Heart right ventricle (tissue), 16 donors: ENCODE results near the gene TBL2. TPM values are rescaled to one million over a fixed set of nuclear protein-coding genes. Genes with fewer than 3 reads are reported as not detected.
"Not testable (repeated sequence)": the region's sequence is repeated elsewhere in the genome, so short reads cannot be mapped to it uniquely, and the experiment has no call there.

Source experiments
- ATAC-seq, 8 donors: fragments of 200-7000 bp; cut with Tn5 transposase; one replicate each; pipeline ENCODE4 v1.9.1; 2020; ENCODE audit warnings: mild to moderate bottlenecking in 8 of 8, moderate library complexity in 8 of 8, moderate number of reproducible peaks in 1 of 8
- DNase-seq, 2 donors: peaks; one replicate each; pipeline ENCODE4 v3.0.0-alpha.2; 2020
- H3K27ac ChIP-seq, 10 donors: fragments of 200-600 bp; sonication (generic) in 2 of 10; one replicate each; pipeline versions ENCODE4 v1.5.0 to v1.8.0; 2020 to 2022; ENCODE audit warnings: mild to moderate bottlenecking in 3 of 10
- H3K27me3 ChIP-seq, 7 donors: fragments of 200-600 bp; one replicate each; pipeline ENCODE4 v1.8.0; 2021 to 2022; ENCODE audit warnings: mild to moderate bottlenecking in 2 of 7
- H3K36me3 ChIP-seq, 9 donors: fragments of 200-600 bp; sonication (generic) in 1 of 9; one replicate each; pipeline versions ENCODE4 v1.5.0 to v1.8.0; 2020 to 2022; ENCODE audit warnings: mild to moderate bottlenecking in 2 of 9
- H3K4me1 ChIP-seq, 9 donors: fragments of 200-600 bp; sonication (generic) in 1 of 9; one replicate each; pipeline versions ENCODE4 v1.5.0 to v1.8.0; 2020 to 2022; ENCODE audit warnings: mild to moderate bottlenecking in 4 of 9
- H3K4me3 ChIP-seq, 10 donors: fragments of 200-600 bp; sonication (generic) in 2 of 10; one replicate each; pipeline versions ENCODE4 v1.5.0 to v1.8.0; 2020 to 2022; ENCODE audit warnings: mild to moderate bottlenecking in 7 of 10, moderate library complexity in 2 of 10
- H3K9me3 ChIP-seq, 11 donors: fragments of 200-600 bp in 10 of 11; sonication (generic) in 2 of 11; one replicate each; pipeline versions ENCODE4 v1.5.0 to v1.8.0; 2013 to 2022; ENCODE audit warnings: mild to moderate bottlenecking in 2 of 11, control low read depth in 1 of 11, moderate library complexity in 1 of 11
- CTCF ChIP-seq, 9 donors: fragments of 200-600 bp; sonication (generic) in 2 of 9; IDR thresholded peaks; one replicate each; pipeline versions ENCODE4 v1.5.0 to v1.8.0; 2021 to 2022; ENCODE audit warnings: antibody characterized with exemption in 9 of 9, mild to moderate bottlenecking in 5 of 9, moderate library complexity in 1 of 9
- WGBS, 2 donors: extraction: QIAGEN DNeasy Blood & Tissue Kit; methylation state at CpG; one replicate each; pipeline ENCODE4 v1.1.7; 2013; ENCODE audit warnings: inconsistent platforms in 1 of 2; 5-methylcytosine and 5-hydroxymethylcytosine counted together
- intact Hi-C, 10 donors: fragments of 100-400 bp; cut with DNase I; formaldehyde crosslinking; loops; one replicate each; pipeline versions ENCODE4 v1.11.1 to v1.14.2; 2022
- polyA plus RNA-seq, 2 donors: library from polyadenylated mRNA; stranded (reverse); fragments of 200-250 nt; gene quantifications; one replicate each; pipeline ENCODE4 v1.2.3, GENCODE V29; 2013
- total RNA-seq, 10 donors: library from RNA; stranded (reverse); fragmentation: NEBNext Ultra II Directional in 3 of 10; extraction: Animal tissue kit (Norgen Biotek cat#: 25700) in 3 of 10; gene quantifications; one replicate each; pipeline versions ENCODE4 v1.2.1 to v1.2.4, GENCODE V29; 2021 to 2023
- donor health status: Arrhythmogenic right ventricular cardiomyopathy.
- donor health status: ischemic (EF 13 %, LVEDD 7.1; RV severe dilation, severe dysfunction).
- donor health status: healthy with polysubstance abuse.
- donor health status: DM: no; HTN: yes; CAD: no.
- donor health status: DM: no; HTN: no; CAD: no.
- donor health status: ischemic (EF 25% LVEDD 6.9; RV normal size, moderate dysfunction).
- donor health status: ischemic (EF 25% LVEDD 5.7; RV mildly dilated, moderate dysfunction).
- donor health status: healthy.
- donor health status: DM: yes; HTN: yes; CAD: no.
- donor health status: Ischemic cardiomyopathy.
- donor health status: ischemic (EF 35%, LVEDD 5.7; RV mildly dilated, moderate dysfunction).
- donor health status: nonischemic (EF 11% LVEDD 7.7; RV severe dilation, severe dysfunction).
- donor health status: DM: yes; HTN: yes; CAD: no.
- donor health status: PGD.
- donor health status: ischemic (EF 29% LVEDD 5.4; RV normal size, mild dysfunction).
- donor health status: nonischemic (EF 23%, LVEDD 6.1; RV moderate dilation, normal function).

The TBL2 gene
- total and polyA plus RNA-seq, 12 donors, result 6.9 to 22.1 (median 10.4) TPM

- Histone ChIP-seq H3K4me1 (no peaks in the 10 kb centered on the region), H3K36me3 (peaks cover 5 to 92% (median 52%) of the 10 kb centered on the region in 9 donors), H3K27me3 (no peaks in the 10 kb centered on the region), H3K27ac (no peak overlapping the region), H3K9me3 (no peaks in the 10 kb centered on the region), H3K4me3 (no peak overlapping the region)
- ATAC-seq (peak in 1 of 8 donors; percentile 23), DNase-seq (no peak)
- TF ChIP-seq CTCF (IDR thresholded peaks at IDR 0.05), result no peak
- intact Hi-C loops, result no loop called here
- 89 to 93% methylated on average over 16 of the region's 16 CpGs for WGBS, 2 donors
Observed at GRCh38 chr7:73537051-73537450, 41.3 kb downstream of the TBL2 start.

GRCh38 chr7:73536479-73536878 lies 41.9 kb downstream of the TBL2 start:
- no peak overlapping the region for H3K27ac ChIP-seq

GRCh38 chr7:73535918-73536317 lies 42.5 kb downstream of the TBL2 start:
- intact Hi-C loops, DNase-seq, H3K9me3 ChIP-seq, H3K4me3 ChIP-seq, H3K4me1 ChIP-seq, H3K27me3 ChIP-seq, H3K27ac ChIP-seq, ATAC-seq: not testable (repeated sequence)
- peaks cover 5 to 81% (median 44%) of the 10 kb centered on the region in 9 donors for H3K36me3 ChIP-seq
- 90 to 96% methylated on average over 7 of the region's 7 CpGs for WGBS, 2 donors

More at GRCh38 chr7:73536479-73536878, 41.9 kb downstream of the TBL2 start:
- TF ChIP-seq CTCF (IDR thresholded peaks at IDR 0.05), result no peak
- intact Hi-C loops, result no loop called here
- ATAC-seq (no peak), DNase-seq (no peak)
- no peak overlapping the region for H3K4me3 ChIP-seq
- peaks cover 5 to 86% (median 46%) of the 10 kb centered on the region in 9 donors for H3K36me3 ChIP-seq
- H3K9me3 ChIP-seq, result no peaks in the 10 kb centered on the region
- no peaks in the 10 kb centered on the region for H3K27me3 ChIP-seq
- H3K4me1 ChIP-seq, result no peaks in the 10 kb centered on the region
- WGBS, 2 donors, result 64 to 77% methylated on average over 5 of the region's 5 CpGs

GRCh38 chr7:73533742-73534141 lies 44.6 kb downstream of the TBL2 start:
- Histone ChIP-seq H3K4me3 (no peak overlapping the region), H3K36me3 (peaks cover 0 to 59% (median 26%) of the 10 kb centered on the region in 9 donors), H3K9me3 (no peaks in the 10 kb centered on the region), H3K4me1 (no peaks in the 10 kb centered on the region), H3K27me3 (no peaks in the 10 kb centered on the region), H3K27ac (no peak overlapping the region)
- 83 to 87% methylated on average over 9 of the region's 9 CpGs for WGBS, 2 donors
- intact Hi-C loops, result no loop called here
- ATAC-seq, result no peak
- no peak for TF ChIP-seq CTCF (IDR thresholded peaks at IDR 0.05)
- DNase-seq, result no peak

GRCh38 chr7:73532224-73532623 lies 46.2 kb downstream of the TBL2 start:
- Histone ChIP-seq H3K9me3 (no peaks in the 10 kb centered on the region), H3K27me3 (no peaks in the 10 kb centered on the region), H3K27ac (no peak overlapping the region), H3K36me3 (peaks cover 0 to 44% (median 11%) of the 10 kb centered on the region in 9 donors), H3K4me1 (peaks cover 0 to 4% (median 0%) of the 10 kb centered on the region in 9 donors), H3K4me3 (no peak overlapping the region)
- intact Hi-C loops, result no loop called here
- DNase-seq (no peak), ATAC-seq (no peak)
- WGBS, 2 donors, result 97 to 98% methylated on average over 6 of the region's 6 CpGs
- TF ChIP-seq CTCF (IDR thresholded peaks at IDR 0.05), result no peak
